Progenitor cell of endocrine pancreas (in vitro differentiated cells): ENCODE measurements around the gene KIF18A. TPM values are rescaled to one million over a fixed set of nuclear protein-coding genes. Genes with fewer than 3 reads are reported as not detected.

Experiments used
- DNase-seq: peaks from one replicate; pipeline ENCODE4 v3.0.0; 2021; ENCODE audit warnings: low spot score; ENCODE audit not compliant: unreplicated experiment
- H3K27ac Mint-ChIP-seq: 2 replicates; pipeline ENCODE4 v1.8.0; 2021; ENCODE audit warnings: mild to moderate bottlenecking, moderate library complexity, mixed read lengths
- H3K27me3 Mint-ChIP-seq: 2 replicates; pipeline ENCODE4 v1.8.0; 2021; ENCODE audit warnings: mixed read lengths
- H3K36me3 Mint-ChIP-seq: 2 replicates; pipeline ENCODE4 v1.8.0; 2022; ENCODE audit warnings: mixed read lengths; ENCODE audit not compliant: insufficient read depth
- H3K4me1 Mint-ChIP-seq: 2 replicates; pipeline ENCODE4 v1.8.0; 2021; ENCODE audit warnings: low read depth, mixed read lengths
- H3K4me3 Mint-ChIP-seq: 2 replicates; pipeline ENCODE4 v1.8.0; 2021; ENCODE audit warnings: low read depth, mild to moderate bottlenecking, moderate library complexity, mixed read lengths
- H3K9me3 Mint-ChIP-seq: 2 replicates; pipeline ENCODE4 v1.8.0; 2021; ENCODE audit warnings: low read depth, mixed read lengths
- total RNA-seq: library from RNA; stranded (reverse); gene quantifications from 2 replicates; pipeline ENCODE4 v1.2.1, GENCODE V29; 2021
- TF ChIP-seq, protein P1 (sequence below): fragments of 200-600 bp; sonication (generic); IDR thresholded peaks from one replicate; pipeline ENCODE4 v1.5.0; 2021; ENCODE audit warnings: antibody characterized with exemption, mild to moderate bottlenecking; ENCODE audit not compliant: unreplicated experiment

KIF18A gene
- total RNA-seq, 1 donor from 2014 or later = 19.1 TPM

DNA sequence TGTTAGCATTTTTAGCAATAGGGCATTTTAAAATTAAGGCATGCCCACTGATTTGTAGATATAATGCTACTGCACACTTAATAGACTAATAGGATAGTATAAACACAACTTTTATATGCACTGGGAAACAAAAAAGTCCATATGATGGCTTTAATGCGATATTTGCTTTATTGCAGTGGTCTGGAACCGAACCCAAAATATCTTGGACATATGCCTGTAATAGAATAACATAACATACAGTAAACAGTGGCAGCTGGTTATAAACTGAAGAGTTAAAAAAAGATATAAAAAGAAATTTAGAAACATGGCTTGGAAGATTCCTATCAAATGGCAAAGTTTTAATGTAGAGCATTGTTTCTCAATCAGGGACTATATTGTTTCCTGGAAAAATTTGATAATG, 111.9 kb downstream of the KIF18A start:
- H3K27ac Mint-ChIP-seq = no peak overlapping the region
- H3K4me3 Mint-ChIP-seq = no peak overlapping the region
- H3K36me3 Mint-ChIP-seq = peaks cover 9% of the 10 kb centered on the region

DNA sequence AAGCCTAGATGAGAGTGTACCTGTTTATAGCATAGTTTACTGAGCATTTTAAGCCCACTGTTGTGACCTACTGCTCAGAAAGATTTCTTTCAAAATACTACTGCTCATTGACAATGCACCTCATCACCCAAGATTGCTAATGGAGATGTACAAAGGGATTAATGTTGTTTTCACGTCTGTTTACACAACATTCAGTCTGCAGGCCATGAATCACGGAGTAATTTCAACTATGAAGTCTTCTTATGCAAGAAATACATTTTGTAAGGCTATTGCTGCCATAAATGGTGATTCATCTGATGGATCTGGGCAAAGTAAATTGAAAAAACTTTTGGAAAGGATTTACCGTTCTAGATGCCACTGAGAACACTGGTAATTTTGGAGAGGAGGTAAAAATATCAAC, 112.9 kb downstream of the KIF18A start:
- no peaks in the 10 kb centered on the region for H3K27me3 Mint-ChIP-seq
- H3K36me3 Mint-ChIP-seq = peaks cover 5% of the 10 kb centered on the region
- no peaks in the 10 kb centered on the region for H3K4me1 Mint-ChIP-seq
- H3K27ac Mint-ChIP-seq = no peak overlapping the region
- no peak for DNase-seq
- H3K4me3 Mint-ChIP-seq = no peak overlapping the region
- peaks cover 4% of the 10 kb centered on the region for H3K9me3 Mint-ChIP-seq
- TF ChIP-seq, protein P1, sequence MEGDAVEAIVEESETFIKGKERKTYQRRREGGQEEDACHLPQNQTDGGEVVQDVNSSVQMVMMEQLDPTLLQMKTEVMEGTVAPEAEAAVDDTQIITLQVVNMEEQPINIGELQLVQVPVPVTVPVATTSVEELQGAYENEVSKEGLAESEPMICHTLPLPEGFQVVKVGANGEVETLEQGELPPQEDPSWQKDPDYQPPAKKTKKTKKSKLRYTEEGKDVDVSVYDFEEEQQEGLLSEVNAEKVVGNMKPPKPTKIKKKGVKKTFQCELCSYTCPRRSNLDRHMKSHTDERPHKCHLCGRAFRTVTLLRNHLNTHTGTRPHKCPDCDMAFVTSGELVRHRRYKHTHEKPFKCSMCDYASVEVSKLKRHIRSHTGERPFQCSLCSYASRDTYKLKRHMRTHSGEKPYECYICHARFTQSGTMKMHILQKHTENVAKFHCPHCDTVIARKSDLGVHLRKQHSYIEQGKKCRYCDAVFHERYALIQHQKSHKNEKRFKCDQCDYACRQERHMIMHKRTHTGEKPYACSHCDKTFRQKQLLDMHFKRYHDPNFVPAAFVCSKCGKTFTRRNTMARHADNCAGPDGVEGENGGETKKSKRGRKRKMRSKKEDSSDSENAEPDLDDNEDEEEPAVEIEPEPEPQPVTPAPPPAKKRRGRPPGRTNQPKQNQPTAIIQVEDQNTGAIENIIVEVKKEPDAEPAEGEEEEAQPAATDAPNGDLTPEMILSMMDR = no peak

More for the DNA sequence above, 111.9 kb downstream of the KIF18A start:
- H3K27me3 Mint-ChIP-seq = no peaks in the 10 kb centered on the region
- DNase-seq = no peak
- H3K4me1 Mint-ChIP-seq = no peaks in the 10 kb centered on the region
- TF ChIP-seq, protein P1 = no peak
- peaks cover 10% of the 10 kb centered on the region for H3K9me3 Mint-ChIP-seq

DNA sequence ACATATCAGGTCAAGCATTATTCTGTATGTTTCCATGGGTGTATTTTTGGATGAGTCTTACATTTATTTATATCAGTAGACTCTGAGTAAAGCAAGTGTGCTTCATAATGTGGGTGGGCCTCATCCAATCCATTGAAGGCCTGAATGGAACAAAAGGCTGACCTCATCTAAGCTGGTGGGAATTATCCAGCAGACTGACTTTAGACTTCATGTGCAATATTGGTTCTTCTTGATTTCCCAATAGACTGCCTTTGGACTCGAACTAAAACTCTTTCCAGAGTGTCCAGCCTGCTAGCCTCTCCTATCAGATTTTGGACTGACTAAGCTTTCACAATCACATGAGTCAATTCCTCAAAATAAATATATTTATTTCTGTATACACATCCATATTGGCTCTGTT, 116.2 kb downstream of the KIF18A start:
- no peak for DNase-seq
- H3K4me1 Mint-ChIP-seq = no peaks in the 10 kb centered on the region
- H3K27ac Mint-ChIP-seq = no peak overlapping the region
- H3K9me3 Mint-ChIP-seq = no peaks in the 10 kb centered on the region
- no peaks in the 10 kb centered on the region for H3K27me3 Mint-ChIP-seq
- TF ChIP-seq, protein P1 = no peak
- no peaks in the 10 kb centered on the region for H3K36me3 Mint-ChIP-seq
- no peak overlapping the region for H3K4me3 Mint-ChIP-seq

GRCh38 chr11:27977527-27977926, 130.4 kb downstream of the KIF18A start:
- H3K4me3 Mint-ChIP-seq = no peak overlapping the region
- no peak overlapping the region for H3K27ac Mint-ChIP-seq
- no peaks in the 10 kb centered on the region for H3K27me3 Mint-ChIP-seq
- H3K9me3 Mint-ChIP-seq = no peaks in the 10 kb centered on the region
- no peaks in the 10 kb centered on the region for H3K36me3 Mint-ChIP-seq
- TF ChIP-seq, protein P1 = no peak
- no peaks in the 10 kb centered on the region for H3K4me1 Mint-ChIP-seq
- no peak for DNase-seq

- Mint-ChIP-seq H3K27ac (no peak overlapping the region), H3K36me3 (no peaks in the 10 kb centered on the region), H3K27me3 (no peaks in the 10 kb centered on the region), H3K4me3 (no peak overlapping the region), H3K4me1 (peaks cover 4% of the 10 kb centered on the region), H3K9me3 (no peaks in the 10 kb centered on the region)
- TF ChIP-seq, protein P1 = no peak
- no peak for DNase-seq
Measured at GRCh38 chr11:27977031-27977430, 130.9 kb downstream of the KIF18A start.
